HepG2 (cell line): ENCODE results near the gene C3orf18. TPM values are rescaled to one million over a fixed set of nuclear protein-coding genes. Genes with fewer than 3 reads are reported as not detected.

Experiments used
- ETV5 ChIP-seq: IDR thresholded peaks from 2 replicates; pipeline ENCODE4 v1.6.1; 2018; ENCODE audit warnings: missing biosample characterization, missing genetic modification reagents, inconsistent platforms, borderline replicate concordance
- FLYWCH1 ChIP-seq: sonication (generic); formaldehyde crosslinking; IDR thresholded peaks from 2 replicates; pipeline ENCODE4 v1.8.1; 2023; ENCODE audit warnings: mild to moderate bottlenecking, missing genetic modification reagents
- HMG20B ChIP-seq: conservative IDR thresholded peaks from 2 replicates; pipeline ENCODE4 v1.6.1; 2016; ENCODE audit warnings: missing genetic modification reagents, missing compliant biosample characterization
- HOXD1 ChIP-seq: sonication (generic); formaldehyde crosslinking; IDR thresholded peaks from 2 replicates; pipeline ENCODE4 v1.5.0; 2020; ENCODE audit warnings: missing genetic modification reagents
- KAT7 ChIP-seq: IDR thresholded peaks from 2 replicates; pipeline ENCODE4 v1.6.1; 2018; ENCODE audit warnings: borderline replicate concordance, missing compliant biosample characterization
- KLF15 ChIP-seq: sonication (generic); formaldehyde crosslinking; IDR thresholded peaks from 2 replicates; pipeline ENCODE4 v1.8.1; 2023; ENCODE audit warnings: borderline replicate concordance, mild to moderate bottlenecking, inconsistent platforms, missing genetic modification reagents, mixed read lengths
- MTA1 ChIP-seq: sonication (generic); formaldehyde crosslinking; IDR thresholded peaks from 2 replicates; pipeline ENCODE4 v1.4.0; 2020; ENCODE audit warnings: missing genetic modification reagents, mild to moderate bottlenecking, borderline replicate concordance
- POLR2AphosphoS2 ChIP-seq: IDR thresholded peaks from 2 replicates; pipeline ENCODE4 v1.6.1; 2011; ENCODE audit warnings: low read depth, low read length, improper control_type of control experiment
- PPARG ChIP-seq: conservative IDR thresholded peaks from 2 replicates; pipeline ENCODE4 v1.6.1; 2016; ENCODE audit warnings: missing biosample characterization, missing genetic modification reagents
- SKI ChIP-seq: fragments of 450-650 bp; IDR thresholded peaks from one replicate; pipeline ENCODE4 v1.6.1; 2018; ENCODE audit warnings: mild to moderate bottlenecking; ENCODE audit not compliant: partially characterized antibody
- WIZ ChIP-seq: sonication (generic); formaldehyde crosslinking; IDR thresholded peaks from 2 replicates; pipeline ENCODE4 v1.5.1; 2020; ENCODE audit warnings: mild to moderate bottlenecking, missing genetic modification reagents
- YEATS4 ChIP-seq: sonication (generic); formaldehyde crosslinking; IDR thresholded peaks from 2 replicates; pipeline ENCODE4 v1.4.0; 2020; ENCODE audit warnings: missing genetic modification reagents, borderline replicate concordance
- ZMYM2 ChIP-seq: sonication (generic); formaldehyde crosslinking; IDR thresholded peaks from 2 replicates; pipeline ENCODE4 v1.8.0; 2022; ENCODE audit warnings: mild to moderate bottlenecking, missing genetic modification reagents
- ZNF207 ChIP-seq: fragments of 450-650 bp; IDR thresholded peaks from 2 replicates; pipeline ENCODE4 v1.6.1; 2016; ENCODE audit warnings: antibody characterized with exemption, borderline replicate concordance
- ZNF510 ChIP-seq: sonication (generic); formaldehyde crosslinking; IDR thresholded peaks from 2 replicates; pipeline ENCODE4 v1.4.0; 2020; ENCODE audit warnings: low read depth, mild to moderate bottlenecking, missing genetic modification reagents
- ZNF557 ChIP-seq: sonication (generic); formaldehyde crosslinking; IDR thresholded peaks from 2 replicates; pipeline ENCODE4 v1.4.0; 2020; ENCODE audit warnings: missing genetic modification reagents
- ZNF577 ChIP-seq: sonication (generic); formaldehyde crosslinking; IDR thresholded peaks from 2 replicates; pipeline ENCODE4 v1.4.0; 2020; ENCODE audit warnings: mild to moderate bottlenecking, low read depth, missing genetic modification reagents, borderline replicate concordance
- ZNF619 ChIP-seq: sonication (generic); formaldehyde crosslinking; IDR thresholded peaks from 2 replicates; pipeline ENCODE4 v1.4.0; 2020; ENCODE audit warnings: mild to moderate bottlenecking, missing genetic modification reagents
- ZNF678 ChIP-seq: sonication (generic); formaldehyde crosslinking; IDR thresholded peaks from 2 replicates; pipeline ENCODE4 v1.4.0; 2020; ENCODE audit warnings: mild to moderate bottlenecking, missing genetic modification reagents
- ZNF883 ChIP-seq: sonication (generic); formaldehyde crosslinking; IDR thresholded peaks from 2 replicates; pipeline ENCODE4 v1.5.1; 2020; ENCODE audit warnings: mild to moderate bottlenecking, missing genetic modification reagents; ENCODE audit errors: not compliant biosample characterization
- polyA plus RNA-seq, 8 experiments: library from polyadenylated mRNA; depleted of rRNA in 3 of 8; stranded (reverse) in 7 of 8; unstranded in 1 of 8; fragments of >200 nt; fragmentation: Illumina TruSeq in 4 of 8; extraction: Trizol in 4 of 8; gene quantifications; 2 replicates each; pipeline versions ENCODE4 v1.2.1 to v1.2.3, GENCODE V29; 2011 to 2016; ENCODE audit warnings: low read depth in 4 of 8, missing spikeins in 1 of 8, mixed read lengths in 1 of 8; ENCODE audit not compliant: insufficient read depth in 1 of 8
- total RNA-seq, 5 experiments: library from RNA; depleted of rRNA; stranded (reverse); fragments of >200 nt; fragmentation: Illumina TruSeq; extraction: Trizol; gene quantifications; 2 replicates each; pipeline ENCODE4 v1.2.3, GENCODE V29; 2016; ENCODE audit warnings: low read depth in 1 of 5
- TF ChIP-seq, protein P1 (sequence below): sonication (generic); formaldehyde crosslinking; IDR thresholded peaks from 2 replicates; pipeline ENCODE4 v1.5.1; 2020; ENCODE audit warnings: mild to moderate bottlenecking, missing genetic modification reagents, moderate library complexity
- TF ChIP-seq, protein P2 (sequence below): sonication (generic); formaldehyde crosslinking; IDR thresholded peaks from 2 replicates; pipeline ENCODE4 v1.8.1; 2023; ENCODE audit warnings: mild to moderate bottlenecking, missing genetic modification reagents
- TF ChIP-seq, protein P3 (sequence below): sonication (generic); formaldehyde crosslinking; IDR thresholded peaks from 2 replicates; pipeline ENCODE4 v1.8.0; 2022; ENCODE audit warnings: missing genetic modification reagents, mild to moderate bottlenecking, inconsistent platforms, borderline replicate concordance

The C3orf18 gene
- total and polyA plus RNA-seq, 2 of the 13 experiments (the other 11 are each of a cell fraction or from before 2014, with no cell fraction given), result 1.6 to 4.8 TPM

DNA sequence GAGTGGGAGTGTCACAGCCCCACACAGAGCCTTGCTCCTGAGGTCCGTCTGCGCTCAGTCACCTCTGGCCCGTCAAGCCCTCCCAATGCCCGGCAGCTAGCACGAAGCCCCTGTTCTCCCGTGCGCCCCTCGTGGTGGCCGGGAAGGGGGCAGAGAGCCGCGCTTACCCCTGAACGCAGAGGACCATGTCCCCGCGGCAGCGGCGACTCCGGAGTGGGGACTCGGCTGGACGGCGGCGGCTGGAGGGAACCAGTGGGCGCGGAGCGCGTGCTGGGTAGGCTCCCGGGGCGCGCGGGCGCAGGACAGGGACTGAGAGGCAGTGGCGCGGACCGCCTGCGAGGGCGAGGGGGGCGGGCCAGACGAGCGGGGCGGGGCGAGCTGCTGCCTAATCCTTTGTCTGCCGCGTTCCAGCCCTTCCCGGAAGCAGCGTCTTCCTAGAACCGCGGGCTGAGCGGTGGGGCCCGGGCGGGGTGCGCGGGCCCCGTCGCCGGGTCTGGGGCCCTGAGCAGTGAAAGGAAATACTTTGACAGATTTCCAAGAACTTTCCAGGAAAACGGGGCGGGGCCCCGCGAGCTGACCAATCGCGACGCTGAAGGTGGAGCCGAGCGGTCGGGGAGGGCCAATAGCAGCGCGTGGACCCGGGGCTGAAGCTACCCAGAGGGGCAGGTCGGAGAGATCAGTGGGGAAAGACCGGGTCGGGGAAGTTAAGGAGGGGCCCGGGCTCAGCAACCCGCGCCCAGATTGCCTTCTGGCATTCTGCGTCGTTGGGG lies 44.1 kb upstream of the C3orf18 start, which contains the start of gene CISH (continued):
- TF ChIP-seq ZNF207, result no peak
- no peak for TF ChIP-seq FLYWCH1
- no peak for TF ChIP-seq WIZ (CRISPR knock-in tag)
- TF ChIP-seq KAT7 (CRISPR knock-in tag), result no peak; the same call in 1 of the 2 replicates
- 0 out of 2 replicates have a peak, but pooled peaks have one; percentile 32 for TF ChIP-seq ZNF557 (CRISPR knock-in tag)
- TF ChIP-seq, protein P1, sequence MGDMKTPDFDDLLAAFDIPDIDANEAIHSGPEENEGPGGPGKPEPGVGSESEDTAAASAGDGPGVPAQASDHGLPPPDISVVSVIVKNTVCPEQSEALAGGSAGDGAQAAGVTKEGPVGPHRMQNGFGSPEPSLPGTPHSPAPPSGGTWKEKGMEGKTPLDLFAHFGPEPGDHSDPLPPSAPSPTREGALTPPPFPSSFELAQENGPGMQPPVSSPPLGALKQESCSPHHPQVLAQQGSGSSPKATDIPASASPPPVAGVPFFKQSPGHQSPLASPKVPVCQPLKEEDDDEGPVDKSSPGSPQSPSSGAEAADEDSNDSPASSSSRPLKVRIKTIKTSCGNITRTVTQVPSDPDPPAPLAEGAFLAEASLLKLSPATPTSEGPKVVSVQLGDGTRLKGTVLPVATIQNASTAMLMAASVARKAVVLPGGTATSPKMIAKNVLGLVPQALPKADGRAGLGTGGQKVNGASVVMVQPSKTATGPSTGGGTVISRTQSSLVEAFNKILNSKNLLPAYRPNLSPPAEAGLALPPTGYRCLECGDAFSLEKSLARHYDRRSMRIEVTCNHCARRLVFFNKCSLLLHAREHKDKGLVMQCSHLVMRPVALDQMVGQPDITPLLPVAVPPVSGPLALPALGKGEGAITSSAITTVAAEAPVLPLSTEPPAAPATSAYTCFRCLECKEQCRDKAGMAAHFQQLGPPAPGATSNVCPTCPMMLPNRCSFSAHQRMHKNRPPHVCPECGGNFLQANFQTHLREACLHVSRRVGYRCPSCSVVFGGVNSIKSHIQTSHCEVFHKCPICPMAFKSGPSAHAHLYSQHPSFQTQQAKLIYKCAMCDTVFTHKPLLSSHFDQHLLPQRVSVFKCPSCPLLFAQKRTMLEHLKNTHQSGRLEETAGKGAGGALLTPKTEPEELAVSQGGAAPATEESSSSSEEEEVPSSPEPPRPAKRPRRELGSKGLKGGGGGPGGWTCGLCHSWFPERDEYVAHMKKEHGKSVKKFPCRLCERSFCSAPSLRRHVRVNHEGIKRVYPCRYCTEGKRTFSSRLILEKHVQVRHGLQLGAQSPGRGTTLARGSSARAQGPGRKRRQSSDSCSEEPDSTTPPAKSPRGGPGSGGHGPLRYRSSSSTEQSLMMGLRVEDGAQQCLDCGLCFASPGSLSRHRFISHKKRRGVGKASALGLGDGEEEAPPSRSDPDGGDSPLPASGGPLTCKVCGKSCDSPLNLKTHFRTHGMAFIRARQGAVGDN, result peak; percentile 99
- TF ChIP-seq KLF15 (CRISPR knock-in tag), result no peak; the same call in 1 of the 2 replicates
- 0 out of 2 replicates have a peak, but pooled peaks have one; percentile 40 for TF ChIP-seq ZNF577 (CRISPR knock-in tag)
- peak; percentile 85 for TF ChIP-seq SKI
- peak; percentile 81; the same call in 1 of the 2 replicates for TF ChIP-seq ETV5 (CRISPR knock-in tag)
- TF ChIP-seq PPARG (CRISPR knock-in tag), result peak; percentile 34; the same call in 1 of the 2 replicates
- no peak for TF ChIP-seq ZNF619
- peak; percentile 91 for TF ChIP-seq ZNF883 (CRISPR knock-in tag)
- TF ChIP-seq HMG20B (CRISPR knock-in tag), result 0 out of 2 replicates have a peak, but pooled peaks have one; percentile 37
- no peak for TF ChIP-seq YEATS4 (CRISPR knock-in tag)
- peak; percentile 83 for TF ChIP-seq ZMYM2 (CRISPR knock-in tag)
- TF ChIP-seq, protein P2, sequence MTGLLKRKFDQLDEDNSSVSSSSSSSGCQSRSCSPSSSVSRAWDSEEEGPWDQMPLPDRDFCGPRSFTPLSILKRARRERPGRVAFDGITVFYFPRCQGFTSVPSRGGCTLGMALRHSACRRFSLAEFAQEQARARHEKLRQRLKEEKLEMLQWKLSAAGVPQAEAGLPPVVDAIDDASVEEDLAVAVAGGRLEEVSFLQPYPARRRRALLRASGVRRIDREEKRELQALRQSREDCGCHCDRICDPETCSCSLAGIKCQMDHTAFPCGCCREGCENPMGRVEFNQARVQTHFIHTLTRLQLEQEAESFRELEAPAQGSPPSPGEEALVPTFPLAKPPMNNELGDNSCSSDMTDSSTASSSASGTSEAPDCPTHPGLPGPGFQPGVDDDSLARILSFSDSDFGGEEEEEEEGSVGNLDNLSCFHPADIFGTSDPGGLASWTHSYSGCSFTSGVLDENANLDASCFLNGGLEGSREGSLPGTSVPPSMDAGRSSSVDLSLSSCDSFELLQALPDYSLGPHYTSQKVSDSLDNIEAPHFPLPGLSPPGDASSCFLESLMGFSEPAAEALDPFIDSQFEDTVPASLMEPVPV (CRISPR knock-in tag), result peak; percentile 95
- peak; percentile 90; the same call in 1 of the 2 replicates for TF ChIP-seq ZNF510
- TF ChIP-seq, protein P3, sequence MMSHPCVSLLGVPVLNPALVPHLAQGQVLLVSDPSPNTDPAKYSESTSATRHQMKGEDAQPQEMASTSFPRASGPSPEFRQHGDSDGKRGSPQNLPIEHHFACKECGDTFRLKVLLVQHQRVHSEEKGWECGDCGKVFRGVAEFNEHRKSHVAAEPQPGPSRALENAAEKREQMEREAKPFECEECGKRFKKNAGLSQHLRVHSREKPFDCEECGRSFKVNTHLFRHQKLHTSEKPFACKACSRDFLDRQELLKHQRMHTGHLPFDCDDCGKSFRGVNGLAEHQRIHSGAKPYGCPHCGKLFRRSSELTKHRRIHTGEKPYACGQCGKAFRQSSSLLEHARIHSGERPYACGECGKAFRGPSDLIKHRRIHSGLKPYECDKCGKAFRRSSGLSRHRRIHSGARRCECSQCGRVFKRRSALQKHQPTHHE (CRISPR knock-in tag), result peak; percentile 78; the same call in 1 of the 2 replicates
- TF ChIP-seq POLR2AphosphoS2, result no peak
- peak; percentile 75; the same call in 1 of the 2 replicates for TF ChIP-seq ZNF678
- TF ChIP-seq MTA1 (CRISPR knock-in tag), result peak; percentile 85; the same call in 1 of the 2 replicates
- peak; percentile 59; the same call in 1 of the 2 replicates for TF ChIP-seq HOXD1 (CRISPR knock-in tag)
